Endothelial cell of umbilical vein (primary cell): ENCODE results near the gene AMER3. TPM values are rescaled to one million over a fixed set of nuclear protein-coding genes. Genes with fewer than 3 reads are reported as not detected.

Source experiments
- BruUV-seq: library from RNA; stranded (reverse); fragments of 400-500 nt; replicated peaks from 2 replicates; lab custom pipeline; 2021; lab: Mats Ljungman, UMichigan
- CTCF ChIA-PET: fragments of 300-600, 350-600 bp; sonication (Branson Sonifier 250); formaldehyde crosslinking; loops from one replicate; lab custom pipeline; 2021; ENCODE audit warnings: antibody characterized with exemption, inconsistent platforms; lab: Charles Lee
- POLR2A ChIA-PET: fragments of 300-600, 350-600 bp; sonication (Branson Sonifier 250); formaldehyde crosslinking; loops from one replicate; lab custom pipeline; 2021; ENCODE audit warnings: antibody characterized with exemption, inconsistent platforms; lab: Charles Lee
- DNase-seq: peaks from one replicate; pipeline ENCODE4 v3.0.0-alpha.2; 2011; ENCODE audit warnings: low read depth, low spot score
- FAIRE-seq: peaks from 2 replicates; lab custom pipeline; 2011; peaks lifted over from hg19 to GRCh38; lab: Jason Lieb, UNC
- H2AFZ ChIP-seq: 2 replicates; pipeline ENCODE4 v1.6.0; 2012; ENCODE audit warnings: low read depth, low read length, control low read depth, inconsistent platforms
- H3K27ac ChIP-seq: 2 replicates; pipeline ENCODE4 v1.5.1; 2011; ENCODE audit warnings: low read depth, mild to moderate bottlenecking, control low read depth, low read length, moderate library complexity; ENCODE audit not compliant: insufficient read depth
- H3K27me3 ChIP-seq, 2 experiments: 2 replicates each; pipeline versions ENCODE4 v1.6.0 to v1.6.1; 2011; ENCODE audit warnings: low read length in 2 of 2, mixed read lengths in 1 of 2; ENCODE audit not compliant: control insufficient read depth in 2 of 2, insufficient read depth in 2 of 2
- H3K36me3 ChIP-seq, 2 experiments: 2 replicates in 1 of 2; 3 replicates in 1 of 2; pipeline ENCODE4 v1.5.1; 2011; ENCODE audit warnings: low read length in 2 of 2, mild to moderate bottlenecking in 1 of 2, moderate library complexity in 1 of 2; ENCODE audit not compliant: control insufficient read depth in 2 of 2, insufficient read depth in 2 of 2; ENCODE audit errors: extremely low read depth in 1 of 2
- H3K4me1 ChIP-seq: 3 replicates; pipeline ENCODE4 v1.5.1; 2011; ENCODE audit warnings: mild to moderate bottlenecking, low read length; ENCODE audit not compliant: control insufficient read depth, insufficient read depth; ENCODE audit errors: extremely low read depth
- H3K4me2 ChIP-seq: 2 replicates; pipeline ENCODE4 v1.6.1; 2011; ENCODE audit warnings: low read length, control low read depth, mixed read lengths; ENCODE audit not compliant: insufficient read depth
- H3K4me3 ChIP-seq, 3 experiments: fragments of 200-600 bp in 1 of 3; sonication (generic), shearing (Covaris generic) in 1 of 3; replicated peaks in 1 of 3; 2 replicates each; pipeline ENCODE4 v1.5.1; 2011 to 2016; ENCODE audit warnings: control low read depth in 3 of 3, low read length in 3 of 3, mild to moderate bottlenecking in 2 of 3, inconsistent platforms in 1 of 3, low read depth in 1 of 3, moderate library complexity in 1 of 3; ENCODE audit not compliant: insufficient read depth in 1 of 3
- H3K79me2 ChIP-seq: 2 replicates; pipeline ENCODE4 v1.6.0; 2012; ENCODE audit warnings: low read length, inconsistent platforms; ENCODE audit not compliant: control insufficient read depth, insufficient read depth
- H3K9ac ChIP-seq: replicated peaks from 2 replicates; pipeline ENCODE3; 2011; ENCODE audit warnings: low read length, control low read depth; ENCODE audit not compliant: insufficient read depth; ENCODE audit errors: extremely low read depth
- H3K9me1 ChIP-seq: replicated peaks from 3 replicates; pipeline ENCODE4 v1.6.0; 2011; ENCODE audit warnings: mild to moderate bottlenecking, low read length; ENCODE audit not compliant: control insufficient read depth, insufficient read depth; ENCODE audit errors: extremely low read depth
- H3K9me3 ChIP-seq: replicated peaks from 2 replicates; pipeline ENCODE4 v1.5.1; 2012; ENCODE audit warnings: low read length, inconsistent platforms; ENCODE audit not compliant: control insufficient read depth, insufficient read depth
- H4K20me1 ChIP-seq: replicated peaks from 2 replicates; pipeline ENCODE3; 2011; ENCODE audit warnings: mild to moderate bottlenecking, low read length; ENCODE audit not compliant: control insufficient read depth, insufficient read depth; ENCODE audit errors: extremely low read depth
- CTCF ChIP-seq, 2 donors: IDR thresholded peaks; 1 replicate in 1 of 2; 2 replicates in 1 of 2; pipeline ENCODE4 v1.5.1; 2011; ENCODE audit warnings: low read length in 2 of 2, mild to moderate bottlenecking in 2 of 2, moderate library complexity in 2 of 2, control low read depth in 1 of 2, inconsistent platforms in 1 of 2, low read depth in 1 of 2; ENCODE audit not compliant: insufficient read depth in 1 of 2; ENCODE audit errors: extremely low read depth in 1 of 2
- EZH2 ChIP-seq: IDR thresholded peaks from 2 replicates; pipeline ENCODE4 v1.6.1; 2012; ENCODE audit warnings: borderline replicate concordance, low read depth, mild to moderate bottlenecking, moderate library complexity, low read length, inconsistent platforms; ENCODE audit not compliant: severe bottlenecking
- FOS ChIP-seq: IDR thresholded peaks from 2 replicates; pipeline ENCODE4 v1.6.1; 2011; ENCODE audit warnings: mild to moderate bottlenecking, low read length, moderate library complexity, borderline replicate concordance; ENCODE audit not compliant: insufficient read depth
- GATA2 ChIP-seq: IDR thresholded peaks from 2 replicates; pipeline ENCODE4 v1.7.0; 2011; ENCODE audit warnings: low read depth, mild to moderate bottlenecking, moderate library complexity, mixed read lengths, low read length; ENCODE audit not compliant: insufficient read length, insufficient read depth
- JUN ChIP-seq: IDR thresholded peaks from 2 replicates; pipeline ENCODE4 v1.6.1; 2011; ENCODE audit warnings: borderline replicate concordance, low read depth; ENCODE audit not compliant: insufficient read length, insufficient read depth
- MAX ChIP-seq: IDR thresholded peaks from 2 replicates; pipeline ENCODE4 v1.6.1; 2011; ENCODE audit not compliant: insufficient read depth, insufficient read length
- MYC ChIP-seq: IDR thresholded peaks from one replicate; pipeline ENCODE4 v1.6.1; 2011; ENCODE audit warnings: mild to moderate bottlenecking, low read depth, low read length
- POLR2A ChIP-seq: IDR thresholded peaks from 2 replicates; pipeline ENCODE4 v1.6.1; 2012; ENCODE audit warnings: low read depth, mild to moderate bottlenecking, control low read depth, low read length
- POLR2AphosphoS5 ChIP-seq: IDR thresholded peaks from 2 replicates; pipeline ENCODE4 v1.6.1; 2012; ENCODE audit warnings: low read depth, mild to moderate bottlenecking, control low read depth, low read length, moderate library complexity; ENCODE audit not compliant: insufficient read depth
- dilution Hi-C: fragments of 300-500 bp; cut with MboI; formaldehyde crosslinking; loops from one replicate; pipeline ENCODE4 v1.15.0; 2019; ENCODE audit warnings: low sequenced_read_pairs; ENCODE audit not compliant: extremely low pct_ligation_motif_present
- intact Hi-C: fragments of 100-400 bp; cut with micrococcal nuclease; formaldehyde crosslinking; loops from one replicate; pipeline ENCODE4 v1.10.0; 2022
- polyA plus RNA-seq, 4 experiments: library from polyadenylated mRNA; depleted of rRNA in 3 of 4; stranded (reverse) in 3 of 4; unstranded in 1 of 4; fragments of >200 nt; gene quantifications; 2 replicates each; pipeline versions ENCODE4 v1.2.1 to v1.2.3, GENCODE V29; 2011 to 2012; ENCODE audit warnings: missing spikeins in 1 of 4
- total RNA-seq: library from RNA; stranded (reverse); gene quantifications from 2 replicates; pipeline ENCODE4 v1.2.3, GENCODE V29; 2021

The AMER3 gene
- total and polyA plus RNA-seq, 2 donors (not counting 3 experiments of a cell fraction or from before 2014, with no cell fraction given) = not detected

DNA sequence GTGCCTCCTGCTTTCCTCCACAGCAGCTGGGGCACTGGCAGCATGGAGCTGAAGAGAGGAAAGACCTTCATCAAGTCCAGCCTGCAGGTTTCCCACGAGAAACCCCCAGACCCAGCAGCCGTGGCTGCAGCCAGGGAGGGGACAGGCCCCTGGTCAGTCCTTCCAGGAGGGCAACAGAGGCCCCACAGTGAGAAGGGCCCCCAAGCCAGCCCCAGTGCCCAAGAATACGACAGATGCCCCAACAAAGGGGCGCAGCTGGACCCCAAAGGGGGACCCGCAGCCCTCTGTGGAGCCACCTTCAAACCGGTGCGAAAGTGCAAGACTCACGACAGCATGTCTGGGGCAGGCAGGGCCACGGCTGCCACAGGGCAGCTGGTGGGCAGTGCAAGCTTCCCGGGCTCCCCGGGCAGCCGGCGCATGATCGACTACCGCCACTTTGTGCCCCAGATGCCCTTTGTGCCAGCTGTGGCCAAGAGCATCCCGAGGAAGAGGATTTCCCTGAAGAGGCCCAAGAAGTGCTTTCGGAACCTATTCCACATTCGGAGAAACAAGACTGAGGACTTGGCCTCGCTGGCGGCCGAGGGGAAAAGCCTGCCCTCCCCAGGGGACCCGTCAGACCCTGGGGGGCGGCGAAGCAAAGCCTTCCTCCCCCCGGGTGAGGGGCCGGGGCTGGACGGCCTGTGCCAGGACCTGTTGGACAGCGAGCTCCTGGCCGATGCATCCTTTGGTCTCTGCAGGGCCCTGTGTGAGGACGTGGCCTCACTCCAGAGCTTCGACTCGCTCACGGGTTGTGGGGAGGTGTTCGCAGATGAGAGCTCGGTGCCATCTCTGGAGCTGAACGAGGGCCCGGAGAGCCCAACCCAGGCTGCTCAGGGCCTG lies 6.9 kb downstream of the AMER3 start:
- H3K27ac ChIP-seq = no peak overlapping the region
- CTCF ChIA-PET = interaction anchor here (1.2 kb wide), 1 partner anchor 35 kb away, joined by 4 read pairs; no protein-coding TSS in a partner anchor
- H4K20me1 ChIP-seq = no peaks in the 10 kb centered on the region
- H3K9ac ChIP-seq = no peak overlapping the region
- intact Hi-C loops = no loop called here
- FAIRE-seq (no peak), DNase-seq (no peak)
- no peaks in the 10 kb centered on the region for H3K9me3 ChIP-seq
- no peaks in the 10 kb centered on the region for H3K79me2 ChIP-seq
- no peak overlapping the region for H3K4me2 ChIP-seq
- POLR2A ChIA-PET = no interaction called here
- H3K4me3 ChIP-seq = no peak overlapping the region
- H3K27me3 ChIP-seq = peaks cover 0 to under 1% of the 10 kb centered on the region in 2 experiments
- BruUV-seq = no TSS peak
- no peaks in the 10 kb centered on the region for H3K4me1 ChIP-seq
- no peaks in the 10 kb centered on the region for H3K9me1 ChIP-seq
- no peak for TF ChIP-seq POLR2A
- no peak for TF ChIP-seq FOS
- TF ChIP-seq GATA2 = no peak
- TF ChIP-seq POLR2AphosphoS5 = no peak
- TF ChIP-seq MYC = no peak
- TF ChIP-seq CTCF (IDR thresholded peaks at IDR 0.05; ENCODE audit: extremely low read depth in 1 of 2, insufficient read depth in 1 of 2, low read depth in 1 of 2, low read length in 2 of 2) = no peak
- TF ChIP-seq MAX = no peak
- no peak for TF ChIP-seq JUN
- TF ChIP-seq EZH2 = no peak
- H3K36me3 ChIP-seq = no peaks in the 10 kb centered on the region
- H2AFZ ChIP-seq = no peak overlapping the region
- dilution Hi-C loops = no loop called here
